ENCODE measurements around the gene CLCA1.

Gene CLCA1

GRCh38 chr1:86504137-86504479, 35.4 kb downstream of the CLCA1 start:
- no peak for DNase-seq (ENCODE audit: low spot score)

GRCh38 chr1:86504895-86505563, 36.3 kb downstream of the CLCA1 start:
- no peak for DNase-seq (ENCODE audit: low spot score)

GRCh38 chr1:86505564-86505902, 36.8 kb downstream of the CLCA1 start:
- DNase-seq (ENCODE audit: low spot score): no peak

GRCh38 chr1:86507935-86508582, 39.3 kb downstream of the CLCA1 start:
- DNase-seq (ENCODE audit: low spot score): peak; percentile 36

GRCh38 chr1:86508583-86508969, 39.8 kb downstream of the CLCA1 start:
- no peak for DNase-seq (ENCODE audit: low spot score)

- peak; percentile 70 for DNase-seq (ENCODE audit: low spot score)
Measured at GRCh38 chr1:86515597-86515996, 46.9 kb downstream of the CLCA1 start.

GRCh38 chr1:86516335-86516734, 47.6 kb downstream of the CLCA1 start:
- no peak for DNase-seq (ENCODE audit: low spot score)

GRCh38 chr1:86517336-86517735, 48.6 kb downstream of the CLCA1 start:
- no peak for DNase-seq (ENCODE audit: low spot score)

GRCh38 chr1:86520789-86521521, 52.2 kb downstream of the CLCA1 start:
- no peak for DNase-seq (ENCODE audit: low spot score)

GRCh38 chr1:86521522-86521891, 52.8 kb downstream of the CLCA1 start:
- DNase-seq (ENCODE audit: low spot score): no peak

GRCh38 chr1:86522240-86522639, 53.5 kb downstream of the CLCA1 start:
- no peak for DNase-seq (ENCODE audit: low spot score)

GRCh38 chr1:86523670-86524354, 55.1 kb downstream of the CLCA1 start:
- no peak for DNase-seq (ENCODE audit: low spot score)

GRCh38 chr1:86527306-86527705, 58.6 kb downstream of the CLCA1 start:
- DNase-seq (ENCODE audit: low spot score): no peak

GRCh38 chr1:86530211-86530845, 61.6 kb downstream of the CLCA1 start:
- no peak for DNase-seq (ENCODE audit: low spot score)

GRCh38 chr1:86537928-86538695, 69.4 kb downstream of the CLCA1 start:
- no peak for DNase-seq (ENCODE audit: low spot score)

GRCh38 chr1:86538775-86539174, 70.0 kb downstream of the CLCA1 start:
- no peak for DNase-seq (ENCODE audit: low spot score)

- DNase-seq (ENCODE audit: low spot score): peak; percentile 29
Measured at GRCh38 chr1:86541859-86542258, 73.1 kb downstream of the CLCA1 start.

GRCh38 chr1:86542631-86543030, 73.9 kb downstream of the CLCA1 start:
- peak; percentile 60 for DNase-seq (ENCODE audit: low spot score)

- no peak for DNase-seq (ENCODE audit: low spot score)
Measured at GRCh38 chr1:86546787-86547221, 78.1 kb downstream of the CLCA1 start, which contains the start of gene CLCA4. TSS of gene CLCA4 (plus strand) at chr1:86547078. CDS start at chr1:86547120, 42 bp downstream.

- no peak for DNase-seq (ENCODE audit: low spot score)
Measured at GRCh38 chr1:86548839-86549238, 80.1 kb downstream of the CLCA1 start.
